Liver (tissue), 9 donors: ENCODE data around the gene MYO16. TPM values are rescaled to one million over a fixed set of nuclear protein-coding genes. Genes with fewer than 3 reads are reported as not detected.

Experiments used
- DNase-seq: peaks from one replicate; pipeline ENCODE4 v3.0.0-alpha.2; 2017; ENCODE audit warnings: low spot score
- H3K27ac ChIP-seq, 2 donors: one replicate each; pipeline ENCODE4 v1.7.0; 2013; ENCODE audit warnings: inconsistent platforms in 2 of 2, low read length in 2 of 2, control low read depth in 1 of 2, low read depth in 1 of 2, mild to moderate bottlenecking in 1 of 2
- H3K27me3 ChIP-seq, 4 donors: one replicate each; pipeline versions ENCODE4 v1.6.1 to v1.7.0; 2013; ENCODE audit warnings: low read length in 3 of 4, inconsistent platforms in 1 of 4, mild to moderate bottlenecking in 1 of 4, moderate library complexity in 1 of 4; ENCODE audit not compliant: control insufficient read depth in 4 of 4, insufficient read depth in 4 of 4
- H3K36me3 ChIP-seq, 4 donors: one replicate each; pipeline versions ENCODE4 v1.6.1 to v1.7.0; 2013; ENCODE audit warnings: low read length in 3 of 4, mild to moderate bottlenecking in 3 of 4, low read depth in 1 of 4, moderate library complexity in 1 of 4; ENCODE audit not compliant: control insufficient read depth in 4 of 4, insufficient read depth in 3 of 4
- H3K4me1 ChIP-seq, 4 donors: one replicate each; pipeline versions ENCODE4 v1.6.1 to v1.7.0; 2013; ENCODE audit warnings: low read length in 3 of 4, mild to moderate bottlenecking in 3 of 4, moderate library complexity in 1 of 4; ENCODE audit not compliant: control insufficient read depth in 4 of 4, insufficient read depth in 4 of 4
- H3K4me3 ChIP-seq, 3 donors: one replicate each; pipeline versions ENCODE4 v1.6.1 to v1.7.0; 2013; ENCODE audit warnings: low read length in 3 of 3, control low read depth in 1 of 3, low read depth in 1 of 3, mild to moderate bottlenecking in 1 of 3
- H3K9ac ChIP-seq, 2 donors: one replicate each; pipeline ENCODE4 v1.7.0; 2013; ENCODE audit warnings: low read length in 2 of 2, mild to moderate bottlenecking in 2 of 2, moderate library complexity in 2 of 2, control low read depth in 1 of 2, low read depth in 1 of 2
- H3K9me3 ChIP-seq, 4 donors: one replicate each; pipeline versions ENCODE4 v1.6.1 to v1.7.0; 2013; ENCODE audit warnings: low read length in 3 of 4; ENCODE audit not compliant: control insufficient read depth in 4 of 4
- EGR1 ChIP-seq, 2 donors: IDR thresholded peaks; 2 replicates each; pipeline ENCODE4 v1.6.1; 2016 to 2018; ENCODE audit warnings: antibody characterized with exemption in 2 of 2, low read depth in 2 of 2
- FOXA1 ChIP-seq: IDR thresholded peaks from 2 replicates; pipeline ENCODE4 v1.6.1; 2016; ENCODE audit warnings: antibody characterized with exemption
- FOXA2 ChIP-seq: IDR thresholded peaks from 2 replicates; pipeline ENCODE4 v1.6.1; 2016; ENCODE audit warnings: antibody characterized with exemption
- GABPA ChIP-seq, 2 donors: IDR thresholded peaks in 1 of 2; conservative IDR thresholded peaks in 1 of 2; 2 replicates each; pipeline ENCODE4 v1.6.1; 2016; ENCODE audit warnings: antibody characterized with exemption in 2 of 2, mild to moderate bottlenecking in 1 of 2, moderate library complexity in 1 of 2
- HNF4A ChIP-seq, 2 donors: conservative IDR thresholded peaks; 2 replicates each; pipeline ENCODE4 v1.6.1; 2016; ENCODE audit warnings: antibody characterized with exemption in 2 of 2, mild to moderate bottlenecking in 2 of 2
- JUND ChIP-seq, 2 donors: IDR thresholded peaks; 2 replicates each; pipeline ENCODE4 v1.6.1; 2016; ENCODE audit warnings: antibody characterized with exemption in 2 of 2
- NR2F2 ChIP-seq: IDR thresholded peaks from 2 replicates; pipeline ENCODE4 v1.6.1; 2016; ENCODE audit warnings: antibody characterized with exemption
- RAD21 ChIP-seq, 2 donors: IDR thresholded peaks; 2 replicates each; pipeline ENCODE4 v1.6.1; 2016; ENCODE audit warnings: antibody characterized with exemption in 2 of 2, mild to moderate bottlenecking in 2 of 2
- RXRA ChIP-seq, 2 donors: IDR thresholded peaks; 2 replicates each; pipeline ENCODE4 v1.6.1; 2017 to 2018; ENCODE audit warnings: antibody characterized with exemption in 2 of 2, mild to moderate bottlenecking in 1 of 2
- SP1 ChIP-seq: IDR thresholded peaks from 2 replicates; pipeline ENCODE4 v1.6.1; 2018; ENCODE audit warnings: antibody characterized with exemption, mild to moderate bottlenecking
- TAF1 ChIP-seq: conservative IDR thresholded peaks from 2 replicates; pipeline ENCODE4 v1.6.1; 2016; ENCODE audit warnings: antibody characterized with exemption, mild to moderate bottlenecking
- YY1 ChIP-seq: IDR thresholded peaks from 2 replicates; pipeline ENCODE4 v1.6.1; 2016; ENCODE audit warnings: antibody characterized with exemption, mild to moderate bottlenecking
- WGBS: extraction: QIAGEN DNeasy Blood & Tissue Kit; methylation state at CpG from one replicate; pipeline ENCODE4 v1.1.7; 2013; 5-methylcytosine and 5-hydroxymethylcytosine counted together
- polyA plus RNA-seq, 2 donors: library from polyadenylated mRNA; stranded (reverse) in 1 of 2; unstranded in 1 of 2; fragments of 200-250 nt in 1 of 2; fragments of >200 nt in 1 of 2; fragmentation: Nextera tagmentation in 1 of 2; extraction: Ambion mirVana in 1 of 2; gene quantifications; one replicate each; pipeline versions ENCODE4 v1.2.1 to v1.2.3, GENCODE V29; 2013 to 2015
- total RNA-seq, 2 donors: library from RNA; depleted of rRNA; stranded (reverse); fragments of >200 nt; gene quantifications; one replicate each; pipeline ENCODE4 v1.2.3, GENCODE V29; 2014
- TF ChIP-seq, protein P1 (sequence below): IDR thresholded peaks from 2 replicates; pipeline ENCODE4 v1.6.1; 2016; ENCODE audit warnings: antibody characterized with exemption
- TF ChIP-seq, protein P2 (sequence below): IDR thresholded peaks from 2 replicates; pipeline ENCODE4 v1.6.1; 2016; ENCODE audit warnings: antibody characterized with exemption
- TF ChIP-seq, protein P3 (sequence below): fragments of 150-350 bp; IDR thresholded peaks from 2 replicates; pipeline ENCODE4 v1.5.1; 2017; ENCODE audit warnings: improper control_type of control experiment, low read depth, low read length; ENCODE audit not compliant: missing input control
- donor health status: healthy.
- donor health status: healthy.
- donor health status: healthy.
- donor health status: healthy.
- donor health status: healthy.

The MYO16 gene
- total and polyA plus RNA-seq, 4 donors = 0.37 to 1.1 (median 0.68) TPM

DNA sequence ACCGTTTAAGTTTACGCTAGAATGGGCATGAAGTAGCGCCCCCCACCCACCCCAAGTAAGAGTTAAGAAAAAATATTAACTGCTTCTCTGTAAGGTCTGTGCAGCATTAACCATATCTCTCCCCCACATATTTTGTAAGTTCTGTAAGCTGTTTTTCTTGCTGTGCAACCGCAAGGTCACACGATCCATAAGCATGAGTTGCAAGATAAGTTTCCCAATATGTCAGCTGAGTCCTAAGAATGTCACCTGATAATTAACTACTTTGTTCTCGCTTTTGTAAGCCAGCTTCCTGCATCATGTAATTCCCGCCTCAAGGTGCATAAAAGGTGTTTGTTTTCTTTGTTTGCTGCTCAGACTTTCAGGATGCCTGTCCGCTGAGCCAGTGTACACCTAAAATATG is 187.0 kb downstream of the MYO16 start:
- 84% methylated on average over 8 of the region's 8 CpGs for WGBS
- no peak overlapping the region for H3K27ac ChIP-seq
- no peak overlapping the region for H3K4me3 ChIP-seq
- H3K4me1 ChIP-seq = no peaks in the 10 kb centered on the region
- no peak for DNase-seq
- no peaks in the 10 kb centered on the region for H3K9me3 ChIP-seq
- H3K9ac ChIP-seq = no peak overlapping the region
- H3K36me3 ChIP-seq = no peaks in the 10 kb centered on the region
- TF ChIP-seq FOXA2 = no peak
- TF ChIP-seq YY1 = no peak
- TF ChIP-seq NR2F2 = no peak
- TF ChIP-seq EGR1 (IDR thresholded peaks at IDR 0.05; ENCODE audit: low read depth in 2 of 2) = no peak
- no peak for TF ChIP-seq SP1
- TF ChIP-seq, protein P1, sequence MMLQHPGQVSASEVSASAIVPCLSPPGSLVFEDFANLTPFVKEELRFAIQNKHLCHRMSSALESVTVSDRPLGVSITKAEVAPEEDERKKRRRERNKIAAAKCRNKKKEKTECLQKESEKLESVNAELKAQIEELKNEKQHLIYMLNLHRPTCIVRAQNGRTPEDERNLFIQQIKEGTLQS = no peak
- TF ChIP-seq GABPA (IDR thresholded peaks at IDR 0.05 in 1 of 2, conservative IDR thresholded peaks at IDR 0.05 in 1 of 2) = no peak
- no peak for TF ChIP-seq RXRA (IDR thresholded peaks at IDR 0.05)
- TF ChIP-seq, protein P2, sequence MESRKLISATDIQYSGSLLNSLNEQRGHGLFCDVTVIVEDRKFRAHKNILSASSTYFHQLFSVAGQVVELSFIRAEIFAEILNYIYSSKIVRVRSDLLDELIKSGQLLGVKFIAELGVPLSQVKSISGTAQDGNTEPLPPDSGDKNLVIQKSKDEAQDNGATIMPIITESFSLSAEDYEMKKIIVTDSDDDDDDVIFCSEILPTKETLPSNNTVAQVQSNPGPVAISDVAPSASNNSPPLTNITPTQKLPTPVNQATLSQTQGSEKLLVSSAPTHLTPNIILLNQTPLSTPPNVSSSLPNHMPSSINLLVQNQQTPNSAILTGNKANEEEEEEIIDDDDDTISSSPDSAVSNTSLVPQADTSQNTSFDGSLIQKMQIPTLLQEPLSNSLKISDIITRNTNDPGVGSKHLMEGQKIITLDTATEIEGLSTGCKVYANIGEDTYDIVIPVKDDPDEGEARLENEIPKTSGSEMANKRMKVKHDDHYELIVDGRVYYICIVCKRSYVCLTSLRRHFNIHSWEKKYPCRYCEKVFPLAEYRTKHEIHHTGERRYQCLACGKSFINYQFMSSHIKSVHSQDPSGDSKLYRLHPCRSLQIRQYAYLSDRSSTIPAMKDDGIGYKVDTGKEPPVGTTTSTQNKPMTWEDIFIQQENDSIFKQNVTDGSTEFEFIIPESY = no peak
- TF ChIP-seq FOXA1 = no peak
- no peak for TF ChIP-seq RAD21 (IDR thresholded peaks at IDR 0.05)
- no peak for TF ChIP-seq HNF4A (conservative IDR thresholded peaks at IDR 0.05)
- TF ChIP-seq TAF1 = no peak
- TF ChIP-seq JUND (IDR thresholded peaks at IDR 0.05) = no peak
- H3K27me3 ChIP-seq = peaks cover 0 to 2% (median 0%) of the 10 kb centered on the region in 4 donors

DNA sequence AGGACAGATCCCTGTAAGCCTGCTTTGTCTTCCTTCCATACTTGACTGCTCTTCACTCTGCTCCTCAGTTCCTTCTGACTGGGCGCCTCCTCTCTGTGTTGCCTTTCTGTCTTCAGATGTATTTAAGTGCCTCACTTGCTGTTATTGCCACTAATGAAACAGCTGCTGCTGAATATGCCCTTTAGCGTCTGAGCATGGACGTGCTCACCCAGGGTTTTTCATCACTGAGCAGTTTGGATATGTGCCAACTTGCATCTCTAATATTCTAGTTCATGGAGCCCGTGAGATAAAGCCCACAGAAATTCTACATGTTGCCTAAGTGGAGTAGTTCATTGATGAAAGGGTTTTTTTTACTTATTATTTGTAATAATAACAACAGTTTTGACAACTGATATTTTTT is 198.2 kb downstream of the MYO16 start:
- Histone ChIP-seq H3K27ac (no peak overlapping the region), H3K27me3 (no peaks in the 10 kb centered on the region), H3K9ac (no peak overlapping the region), H3K9me3 (peaks cover 0 to 5% (median 1%) of the 10 kb centered on the region in 4 donors), H3K4me1 (no peaks in the 10 kb centered on the region), H3K36me3 (no peaks in the 10 kb centered on the region), H3K4me3 (no peak overlapping the region)
- WGBS = 76% methylated on average over 4 of the region's 4 CpGs
- TF ChIP-seq EGR1 (IDR thresholded peaks at IDR 0.05; ENCODE audit: low read depth in 2 of 2) (no peak), RAD21 (IDR thresholded peaks at IDR 0.05) (no peak), HNF4A (conservative IDR thresholded peaks at IDR 0.05) (no peak), NR2F2 (no peak), GABPA (IDR thresholded peaks at IDR 0.05 in 1 of 2, conservative IDR thresholded peaks at IDR 0.05 in 1 of 2) (no peak), FOXA1 (no peak), JUND (IDR thresholded peaks at IDR 0.05) (no peak), YY1 (no peak)
- TF ChIP-seq, protein P2 = no peak
- TF ChIP-seq, protein P3, sequence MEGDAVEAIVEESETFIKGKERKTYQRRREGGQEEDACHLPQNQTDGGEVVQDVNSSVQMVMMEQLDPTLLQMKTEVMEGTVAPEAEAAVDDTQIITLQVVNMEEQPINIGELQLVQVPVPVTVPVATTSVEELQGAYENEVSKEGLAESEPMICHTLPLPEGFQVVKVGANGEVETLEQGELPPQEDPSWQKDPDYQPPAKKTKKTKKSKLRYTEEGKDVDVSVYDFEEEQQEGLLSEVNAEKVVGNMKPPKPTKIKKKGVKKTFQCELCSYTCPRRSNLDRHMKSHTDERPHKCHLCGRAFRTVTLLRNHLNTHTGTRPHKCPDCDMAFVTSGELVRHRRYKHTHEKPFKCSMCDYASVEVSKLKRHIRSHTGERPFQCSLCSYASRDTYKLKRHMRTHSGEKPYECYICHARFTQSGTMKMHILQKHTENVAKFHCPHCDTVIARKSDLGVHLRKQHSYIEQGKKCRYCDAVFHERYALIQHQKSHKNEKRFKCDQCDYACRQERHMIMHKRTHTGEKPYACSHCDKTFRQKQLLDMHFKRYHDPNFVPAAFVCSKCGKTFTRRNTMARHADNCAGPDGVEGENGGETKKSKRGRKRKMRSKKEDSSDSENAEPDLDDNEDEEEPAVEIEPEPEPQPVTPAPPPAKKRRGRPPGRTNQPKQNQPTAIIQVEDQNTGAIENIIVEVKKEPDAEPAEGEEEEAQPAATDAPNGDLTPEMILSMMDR = no peak
- DNase-seq = no peak
